SK-N-SH treated with all-trans-retinoic acid at 6 μM for 48 hours (cell line): ENCODE results near the gene RTP3.

Source experiments
- ARNTL ChIP-seq: fragments of 450-650 bp; formaldehyde crosslinking; IDR thresholded peaks from 2 replicates; pipeline ENCODE4 v1.5.0; 2020; ENCODE audit warnings: low read depth, mild to moderate bottlenecking, moderate library complexity, borderline replicate concordance
- CREB5 ChIP-seq: fragments of 250-450 bp; sonication (Bioruptor Pico); IDR thresholded peaks from 2 replicates; pipeline ENCODE4 v1.5.1; 2020; ENCODE audit warnings: low read depth, mild to moderate bottlenecking, moderate library complexity
- PPARA ChIP-seq: fragments of 250-450 bp; sonication (Bioruptor Pico); IDR thresholded peaks from 2 replicates; pipeline ENCODE4 v1.5.0; 2020; ENCODE audit warnings: mild to moderate bottlenecking, borderline replicate concordance
- SNAI2 ChIP-seq: fragments of 250-450 bp; sonication (Bioruptor Pico); IDR thresholded peaks from 2 replicates; pipeline ENCODE4 v1.5.0; 2020; ENCODE audit warnings: mild to moderate bottlenecking, moderate library complexity
- TOX ChIP-seq: fragments of 250-450 bp; sonication (Bioruptor Pico); IDR thresholded peaks from 2 replicates; pipeline ENCODE4 v1.8.0; 2021; ENCODE audit warnings: mild to moderate bottlenecking, moderate library complexity, borderline replicate concordance
- ZFP30 ChIP-seq: fragments of 450-650 bp; formaldehyde crosslinking; IDR thresholded peaks from 2 replicates; pipeline ENCODE4 v1.5.0; 2022; ENCODE audit warnings: mild to moderate bottlenecking, moderate library complexity

- no peak for TF ChIP-seq PPARA (CRISPR knock-in tag)
- no peak for TF ChIP-seq CREB5 (CRISPR knock-in tag)
- TF ChIP-seq ARNTL (CRISPR knock-in tag), result no peak
- no peak for TF ChIP-seq TOX (CRISPR knock-in tag)
- no peak for TF ChIP-seq SNAI2 (CRISPR knock-in tag)
- no peak for TF ChIP-seq ZFP30 (CRISPR knock-in tag)
These were observed at the start of gene RTP3 for GRCh38 chr3:46497556-46498265.
